ENCODE measurements around the gene VCL. TPM values are rescaled to one million over a fixed set of nuclear protein-coding genes. Genes with fewer than 3 reads are reported as not detected.
A peak's percentile ranks its signal among the peaks of the same experiment; 100 is the strongest.

Gene VCL
- total and polyA plus RNA-seq, 9 of the 15 experiments (the other 6 are each of a cell fraction or from before 2014, with no cell fraction given): 29.8 to 186 (median 76.4) TPM

DNA sequence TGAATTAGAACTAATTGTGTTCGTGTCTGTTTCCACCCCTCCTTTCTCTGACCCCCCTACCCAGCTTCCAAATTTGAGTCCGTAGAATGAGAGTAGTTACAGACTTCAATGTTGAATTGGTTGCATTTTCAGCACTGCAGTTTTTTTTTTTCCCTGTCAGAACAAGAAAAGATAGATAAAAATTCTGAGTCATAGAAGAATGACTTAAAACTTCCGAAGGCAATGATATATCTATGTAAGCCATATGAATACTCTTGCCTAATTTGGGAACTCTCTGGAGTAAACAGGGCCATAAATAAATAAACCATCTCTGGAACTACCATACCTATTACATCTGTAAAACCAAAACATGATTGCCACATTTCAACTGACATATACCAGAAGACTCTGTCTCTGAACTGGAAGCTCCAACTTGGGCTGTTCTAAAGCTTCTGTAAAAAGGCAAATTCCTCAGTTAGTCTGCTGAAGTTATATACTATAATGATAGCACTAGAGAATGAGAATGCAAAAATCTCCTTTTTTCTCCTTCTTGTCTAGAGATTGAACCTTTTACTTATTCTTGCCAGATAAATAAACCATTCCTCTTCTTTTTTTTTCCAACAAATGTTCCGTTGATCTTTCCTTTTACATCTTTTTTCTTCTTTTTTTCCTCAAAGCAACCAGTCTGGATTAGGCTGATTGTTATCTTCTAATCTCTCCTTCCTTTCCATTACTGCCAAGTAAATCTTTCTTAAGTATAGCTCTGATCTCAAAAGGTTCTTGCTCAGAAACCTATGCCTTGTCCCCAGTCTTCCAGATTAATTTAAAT lies 23.5 kb downstream of the VCL start (continued):
- TF ChIP-seq ZNF609 (CRISPR knock-in tag; IDR thresholded peaks at IDR 0.05; ENCODE audit: borderline replicate concordance): no peak
- no peak for TF ChIP-seq ZBTB17 (CRISPR knock-in tag; IDR thresholded peaks at IDR 0.05)
- TF ChIP-seq XRCC3 (IDR thresholded peaks at IDR 0.05): no peak
- peak; percentile 48; the same call in 1 of the 2 replicates for TF ChIP-seq HDGF (IDR thresholded peaks at IDR 0.05)
- peak; percentile 61; the same call in 1 of the 2 replicates for TF ChIP-seq NKRF (IDR thresholded peaks at IDR 0.05; ENCODE audit: borderline replicate concordance)
- no peak for TF ChIP-seq ZBED1 (IDR thresholded peaks at IDR 0.05)
- no peak for TF ChIP-seq HMGN3 (IDR thresholded peaks at IDR 0.05; ENCODE audit: borderline replicate concordance, extremely low read depth, insufficient read length, low read depth, low read length)
- TF ChIP-seq CREB1 (IDR thresholded peaks at IDR 0.05): no peak; the same call in 1 of the 2 replicates
- TF ChIP-seq CREB1 (CRISPR knock-in tag; IDR thresholded peaks at IDR 0.05): no peak
- TF ChIP-seq TAF9B (IDR thresholded peaks at IDR 0.05; ENCODE audit: partially characterized antibody): peak; percentile 74
- no peak for TF ChIP-seq ARHGAP35 (IDR thresholded peaks at IDR 0.05; ENCODE audit: partially characterized antibody)
- peak; percentile 7 for TF ChIP-seq RBM25 (IDR thresholded peaks at IDR 0.05; ENCODE audit: low read depth, low read length, severe bottlenecking)
- peak; percentile 17; the same call in 1 of the 2 replicates for TF ChIP-seq MTA3 (IDR thresholded peaks at IDR 0.05; ENCODE audit: borderline replicate concordance)
- TF ChIP-seq SP2 (IDR thresholded peaks at IDR 0.05; ENCODE audit: extremely low read depth, low read depth, low read length, poor library complexity, severe bottlenecking): no peak
- TF ChIP-seq, protein P1, sequence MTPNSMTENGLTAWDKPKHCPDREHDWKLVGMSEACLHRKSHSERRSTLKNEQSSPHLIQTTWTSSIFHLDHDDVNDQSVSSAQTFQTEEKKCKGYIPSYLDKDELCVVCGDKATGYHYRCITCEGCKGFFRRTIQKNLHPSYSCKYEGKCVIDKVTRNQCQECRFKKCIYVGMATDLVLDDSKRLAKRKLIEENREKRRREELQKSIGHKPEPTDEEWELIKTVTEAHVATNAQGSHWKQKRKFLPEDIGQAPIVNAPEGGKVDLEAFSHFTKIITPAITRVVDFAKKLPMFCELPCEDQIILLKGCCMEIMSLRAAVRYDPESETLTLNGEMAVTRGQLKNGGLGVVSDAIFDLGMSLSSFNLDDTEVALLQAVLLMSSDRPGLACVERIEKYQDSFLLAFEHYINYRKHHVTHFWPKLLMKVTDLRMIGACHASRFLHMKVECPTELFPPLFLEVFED (CRISPR knock-in tag; conservative IDR thresholded peaks at IDR 0.05): 0 out of 2 replicates have a peak, but pooled peaks have one; percentile 25
- no peak for TF ChIP-seq FOXP4 (CRISPR knock-in tag; IDR thresholded peaks at IDR 0.05; ENCODE audit: borderline replicate concordance)

Data from K562 (cell line).